Measurements from ENCODE around the gene B9D2.
"Not testable (repeated sequence)": the region's sequence is repeated elsewhere in the genome, so short reads cannot be mapped to it uniquely, and the experiment has no call there.

The B9D2 gene

DNA sequence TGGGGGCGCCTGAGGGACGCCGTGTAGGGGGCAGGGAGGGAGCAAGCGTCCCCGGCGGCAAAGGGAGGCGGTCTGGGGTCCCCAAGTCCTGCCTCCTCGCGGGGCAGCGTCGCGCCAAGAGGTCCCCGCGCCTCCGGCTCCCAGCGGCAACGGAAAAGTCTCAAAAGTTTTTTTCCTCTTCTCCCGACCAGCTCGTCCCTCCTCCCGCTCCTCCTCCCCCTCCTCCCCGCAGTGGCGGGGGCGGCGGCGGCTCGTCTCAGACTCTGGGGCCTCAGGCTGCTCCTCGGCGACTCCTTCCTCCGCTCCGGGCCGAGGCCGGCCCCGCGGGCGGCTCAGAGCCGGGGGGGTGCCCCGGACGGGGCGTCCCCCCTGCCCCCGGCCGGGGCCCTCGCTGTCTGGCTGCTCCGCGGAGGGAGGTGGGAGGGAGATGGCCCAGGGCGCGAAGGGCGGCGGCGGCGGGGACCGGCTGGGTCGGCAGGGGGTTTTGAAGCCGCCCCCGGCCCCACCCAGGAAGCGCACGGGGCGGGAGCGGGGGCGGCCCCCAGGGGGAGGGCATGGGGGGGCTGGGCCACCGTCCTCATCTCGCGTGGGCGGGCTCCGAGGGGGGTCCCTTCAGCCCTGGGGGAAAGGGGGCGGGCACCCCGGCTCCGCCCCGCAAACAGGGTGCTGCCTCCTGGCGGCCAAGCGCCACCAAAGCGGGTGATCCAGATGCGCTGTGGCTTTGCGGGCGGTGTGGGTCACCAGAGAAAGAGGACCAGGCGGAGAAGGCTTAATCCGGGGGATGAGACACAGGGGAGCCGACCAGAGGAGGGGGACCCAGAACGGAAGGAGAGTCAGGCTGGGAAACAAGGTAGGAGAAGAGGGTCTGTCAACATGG lies 10.2 kb downstream of the B9D2 start, which contains the start of gene TGFB1:
TSS of gene TGFB1 (minus strand) at position 457 of the 877 bp plus-strand sequence. CDS start 878 bp downstream, outside the sequence.
- DNase-seq = peak; percentile 76

DNA sequence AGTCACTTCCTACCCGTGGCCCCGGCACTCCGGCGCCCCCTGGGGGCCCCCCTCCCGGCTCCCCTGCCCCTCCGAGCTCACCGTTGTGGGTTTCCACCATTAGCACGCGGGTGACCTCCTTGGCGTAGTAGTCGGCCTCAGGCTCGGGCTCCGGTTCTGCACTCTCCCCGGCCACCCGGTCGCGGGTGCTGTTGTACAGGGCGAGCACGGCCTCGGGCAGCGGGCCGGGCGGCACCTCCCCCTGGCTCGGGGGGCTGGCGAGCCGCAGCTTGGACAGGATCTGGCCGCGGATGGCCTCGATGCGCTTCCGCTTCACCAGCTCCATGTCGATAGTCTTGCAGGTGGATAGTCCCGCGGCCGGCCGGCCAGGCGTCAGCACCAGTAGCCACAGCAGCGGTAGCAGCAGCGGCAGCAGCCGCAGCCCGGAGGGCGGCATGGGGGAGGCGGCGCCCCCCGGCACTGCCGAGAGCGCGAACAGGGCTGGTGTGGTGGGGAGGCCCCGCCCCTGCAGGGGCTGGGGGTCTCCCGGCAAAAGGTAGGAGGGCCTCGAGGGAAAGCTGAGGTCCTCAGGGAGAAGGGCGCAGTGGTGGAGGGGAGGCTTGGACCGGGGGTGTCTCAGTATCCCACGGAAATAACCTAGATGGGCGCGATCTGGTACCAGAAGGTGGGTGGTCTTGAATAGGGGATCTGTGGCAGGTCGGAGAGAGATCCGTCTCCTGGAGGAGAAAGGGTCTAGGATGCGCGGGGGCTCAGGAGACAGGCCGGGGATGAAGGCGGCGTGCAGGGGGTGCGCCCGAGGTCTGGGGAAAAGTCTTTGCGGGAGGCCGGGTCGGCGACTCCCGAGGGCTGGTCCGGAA lies 11.1 kb downstream of the B9D2 start:
- peak; percentile 12 for DNase-seq

- DNase-seq = no peak
These were observed 11.7 kb downstream of the B9D2 start for GRCh38 chr19:41352279-41352608.

DNA sequence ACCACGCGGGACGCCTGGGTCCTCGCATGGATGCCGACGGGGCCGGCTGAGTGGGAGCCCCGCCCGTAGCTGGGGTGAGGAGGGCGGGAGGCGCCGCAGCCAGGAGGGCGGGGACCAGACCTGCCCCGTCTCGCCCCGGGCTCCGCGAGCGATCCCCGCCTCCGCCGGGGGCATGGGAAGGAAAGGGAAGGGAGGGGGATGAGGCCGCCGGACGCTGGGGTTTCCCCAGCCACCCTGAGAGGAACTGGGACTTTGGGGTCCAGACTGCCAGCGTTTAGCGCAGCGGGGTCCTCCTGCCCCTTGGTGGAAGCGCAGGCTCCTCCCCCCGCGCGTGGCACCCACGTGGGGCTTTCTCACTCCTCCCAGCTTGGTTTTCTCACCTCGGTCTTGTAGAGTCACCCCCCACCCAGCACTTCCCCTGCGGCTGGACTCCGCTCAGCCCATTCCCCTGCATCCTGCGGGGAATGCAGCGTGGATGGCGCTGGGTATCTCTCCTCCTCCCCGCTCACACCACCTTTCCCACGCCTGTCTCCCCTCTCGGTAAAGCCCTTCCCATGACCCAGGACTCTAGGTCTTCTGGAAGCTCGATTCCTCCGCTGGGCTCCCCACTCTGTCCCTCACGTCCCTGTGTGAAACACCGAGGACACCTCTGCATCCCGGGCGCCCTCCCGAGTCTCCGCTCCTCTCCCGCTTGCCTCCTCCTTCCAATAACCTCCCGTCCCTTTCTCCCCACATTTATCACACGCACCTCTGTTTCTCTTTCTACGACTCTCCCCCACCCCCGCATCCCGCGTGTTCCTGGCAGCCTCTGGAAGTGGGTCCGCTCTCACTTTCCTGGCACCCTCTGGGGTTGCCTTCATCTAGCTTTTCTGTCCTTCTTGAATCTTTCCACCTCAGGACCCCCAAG lies 12.4 kb downstream of the B9D2 start:
- DNase-seq = peak; percentile 42

GRCh38 chr19:41350735-41351338 lies 13.1 kb downstream of the B9D2 start:
- no peak for DNase-seq

GRCh38 chr19:41346916-41347315 lies 17.0 kb downstream of the B9D2 start:
- DNase-seq = not testable (repeated sequence)

DNA sequence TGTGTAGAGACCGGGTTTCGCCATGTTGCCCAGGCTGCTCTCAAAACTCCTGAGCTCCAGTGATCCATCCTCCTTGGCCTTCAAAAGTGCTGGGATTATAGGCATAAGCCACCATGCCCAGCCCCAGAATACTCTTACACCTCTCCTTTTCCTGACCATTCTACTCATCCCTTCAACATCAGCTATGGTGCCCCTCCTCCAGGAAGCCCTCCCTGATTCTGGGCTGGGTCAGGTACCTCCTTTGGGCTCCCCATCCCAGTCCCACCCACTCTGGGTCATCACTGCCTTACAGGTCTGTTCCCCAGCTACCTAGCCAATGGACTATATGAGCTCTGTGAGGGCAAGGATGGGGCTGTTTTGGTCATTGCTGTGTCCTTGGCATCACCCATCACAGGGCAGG lies 19.8 kb downstream of the B9D2 start:
- DNase-seq = no peak

- no peak for DNase-seq
These were observed 22.1 kb downstream of the B9D2 start for GRCh38 chr19:41341669-41342490.

DNA sequence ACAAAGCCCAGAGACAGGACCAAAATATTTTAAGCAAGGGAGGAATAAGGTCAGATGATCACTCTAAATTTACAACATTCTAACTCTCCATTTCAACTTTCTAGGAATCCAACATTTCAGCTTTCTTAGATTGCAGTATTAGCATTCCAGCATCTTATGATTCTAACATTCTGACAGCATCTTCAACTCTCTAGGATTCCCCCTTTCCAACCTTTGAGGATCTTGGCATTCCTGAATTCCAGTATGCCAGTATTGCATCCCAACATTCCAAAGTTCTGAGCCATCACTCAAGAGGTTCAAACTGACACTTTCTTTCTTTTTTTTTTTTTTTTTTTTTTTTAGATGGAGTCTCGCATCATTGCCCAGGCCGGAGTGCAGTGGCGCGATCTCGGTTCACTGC lies 24.0 kb downstream of the B9D2 start:
- no peak for DNase-seq

GRCh38 chr19:41335467-41335866 lies 28.5 kb downstream of the B9D2 start:
- DNase-seq = no peak

DNA sequence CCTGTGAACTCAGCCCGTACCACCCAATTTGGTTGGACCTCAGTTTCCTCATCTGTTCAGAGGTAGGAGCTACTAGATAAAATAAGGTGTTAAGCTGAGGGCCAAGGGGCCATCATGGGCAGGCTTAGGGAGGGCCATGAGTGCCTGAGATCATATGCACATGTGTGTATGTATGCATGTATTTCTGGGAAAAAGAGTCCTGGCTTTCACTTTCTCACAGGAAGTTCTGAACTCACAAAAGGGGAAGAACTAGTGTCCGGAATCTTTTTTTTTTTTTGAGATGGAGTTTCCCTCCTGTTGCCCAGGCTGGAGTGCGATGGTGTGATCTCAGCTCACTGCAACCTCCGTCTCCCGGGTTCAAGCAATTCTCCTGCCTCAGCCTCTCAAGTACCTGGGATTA lies 29.2 kb downstream of the B9D2 start:
- DNase-seq = no peak

DNA sequence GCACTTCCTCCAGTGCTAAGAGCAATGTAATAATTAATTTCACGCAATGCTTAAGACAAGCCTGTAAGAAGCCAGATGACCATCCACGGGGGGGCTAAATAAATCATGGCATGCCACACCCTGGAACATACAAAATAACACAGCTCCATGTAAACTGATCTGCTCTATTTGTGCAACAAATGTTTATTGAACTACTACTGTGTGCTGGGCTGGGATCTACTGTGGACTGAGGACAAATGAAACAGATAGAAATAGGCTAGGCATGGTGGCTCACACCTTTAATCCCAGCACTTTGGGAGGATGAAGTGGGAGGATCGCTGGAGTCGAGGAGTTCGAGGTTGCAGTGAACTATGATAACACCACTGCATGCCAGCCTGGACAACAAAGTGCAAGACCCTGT lies 31.5 kb downstream of the B9D2 start:
- no peak for DNase-seq

DNA sequence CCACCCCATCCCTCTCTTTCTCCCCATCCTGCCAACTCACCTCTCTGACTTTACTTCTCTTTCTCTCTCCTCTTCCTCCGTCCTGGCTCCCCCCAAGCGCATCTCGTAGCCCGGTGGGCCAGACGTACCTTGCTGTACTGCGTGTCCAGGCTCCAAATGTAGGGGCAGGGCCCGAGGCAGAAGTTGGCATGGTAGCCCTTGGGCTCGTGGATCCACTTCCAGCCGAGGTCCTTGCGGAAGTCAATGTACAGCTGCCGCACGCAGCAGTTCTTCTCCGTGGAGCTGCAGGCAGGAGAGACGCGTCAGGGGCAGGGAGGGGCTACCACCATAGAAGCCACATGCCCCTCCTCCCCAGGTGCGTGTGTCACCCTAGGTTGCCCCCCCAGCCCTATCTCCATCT lies 31.9 kb downstream of the B9D2 start:
- DNase-seq = no peak

- DNase-seq = no peak
These were observed 32.8 kb downstream of the B9D2 start for GRCh38 chr19:41330946-41331678.

GRCh38 chr19:41330481-41330880 lies 33.5 kb downstream of the B9D2 start:
- DNase-seq = no peak

DNA sequence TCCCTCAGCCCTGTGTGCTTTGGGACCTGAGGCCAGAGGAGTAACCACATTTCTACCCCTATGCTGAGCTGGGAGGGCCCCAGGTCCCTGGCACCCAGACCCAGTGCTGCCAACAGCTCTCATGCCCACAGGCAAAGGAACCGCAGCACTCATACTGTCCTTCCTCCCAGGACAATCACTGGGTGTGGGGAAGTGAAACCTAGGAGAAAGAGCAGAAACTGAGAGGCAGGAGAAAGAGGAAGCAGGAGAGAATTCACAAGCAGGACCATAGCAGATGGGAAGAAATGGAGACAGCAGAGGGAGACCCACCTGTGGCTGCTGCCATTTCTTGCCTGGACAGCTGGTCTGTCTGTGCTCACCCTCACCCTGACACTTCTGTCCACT lies 35.1 kb downstream of the B9D2 start:
- DNase-seq = peak; percentile 20

DNA sequence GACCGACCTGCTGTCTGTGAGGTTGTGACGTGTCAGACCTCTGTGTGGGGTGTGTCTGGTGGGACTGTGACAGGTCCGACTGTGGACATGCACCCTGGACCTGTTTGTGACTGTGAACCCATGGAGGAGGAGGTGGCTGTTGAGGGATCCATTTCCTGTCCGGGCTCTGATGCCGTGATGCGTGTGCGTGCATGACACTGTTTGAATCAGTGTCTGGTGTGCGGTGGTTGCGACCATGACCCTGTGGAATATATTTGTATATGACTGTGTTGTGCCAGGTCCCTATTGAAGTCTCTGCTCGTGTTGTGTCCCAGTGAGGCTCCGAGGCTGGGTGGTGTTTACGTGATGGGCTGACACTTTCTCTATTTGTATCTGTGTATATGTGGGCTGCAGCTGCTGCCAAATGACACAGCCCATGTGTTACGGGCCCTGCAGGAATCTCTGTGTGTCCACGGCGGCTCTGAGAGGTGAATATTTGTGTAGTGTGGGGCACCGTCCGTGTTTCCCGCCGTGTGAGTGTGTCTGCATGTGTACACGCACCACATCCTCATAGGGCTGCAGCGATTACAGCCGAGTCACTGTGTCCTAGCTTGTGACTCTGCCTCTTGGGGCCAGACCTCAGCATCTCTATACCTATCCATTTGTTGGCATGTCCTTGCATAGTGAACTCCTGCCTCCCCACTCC lies 35.6 kb downstream of the B9D2 start:
- DNase-seq = no peak

GRCh38 chr19:41327576-41328156 lies 36.3 kb downstream of the B9D2 start:
- peak; percentile 17 for DNase-seq

DNA sequence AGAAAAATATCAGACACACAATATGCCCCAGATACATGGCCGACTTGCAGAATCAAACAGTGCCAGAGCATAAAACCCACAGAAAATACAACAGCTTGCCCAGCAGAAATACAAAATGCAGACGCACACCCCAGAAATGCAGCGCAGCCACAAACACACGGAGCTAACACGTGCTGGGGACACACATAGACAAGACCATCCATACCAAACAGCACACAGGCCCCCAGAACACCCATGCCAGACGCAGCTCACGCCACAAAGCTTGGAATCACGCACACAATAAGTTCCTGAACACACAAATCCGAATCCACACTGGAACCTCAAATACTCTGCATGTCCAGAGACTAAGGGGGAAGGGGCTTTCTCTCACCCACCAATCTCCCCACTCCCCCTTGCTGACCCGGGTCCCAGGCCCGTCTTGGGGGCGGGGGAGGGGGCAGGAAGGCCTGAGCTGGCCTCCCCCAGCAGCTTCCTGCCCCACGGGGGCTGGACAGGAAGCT lies 36.8 kb downstream of the B9D2 start:
- DNase-seq = no peak

All from midbrain (tissue), 1 donor.